GM18861 (cell line): ENCODE data around the gene CPD.
A peak's percentile ranks its signal among the peaks of the same experiment; 100 is the strongest.
"Not testable (repeated sequence)": the region's sequence is repeated elsewhere in the genome, so short reads cannot be mapped to it uniquely, and the experiment has no call there.

Source experiments
- ATAC-seq: cut with Tn5 transposase; IDR thresholded peaks from one replicate; pipeline ENCODE4 v1.9.1; 2021; ENCODE audit not compliant: unreplicated experiment

Gene CPD

DNA sequence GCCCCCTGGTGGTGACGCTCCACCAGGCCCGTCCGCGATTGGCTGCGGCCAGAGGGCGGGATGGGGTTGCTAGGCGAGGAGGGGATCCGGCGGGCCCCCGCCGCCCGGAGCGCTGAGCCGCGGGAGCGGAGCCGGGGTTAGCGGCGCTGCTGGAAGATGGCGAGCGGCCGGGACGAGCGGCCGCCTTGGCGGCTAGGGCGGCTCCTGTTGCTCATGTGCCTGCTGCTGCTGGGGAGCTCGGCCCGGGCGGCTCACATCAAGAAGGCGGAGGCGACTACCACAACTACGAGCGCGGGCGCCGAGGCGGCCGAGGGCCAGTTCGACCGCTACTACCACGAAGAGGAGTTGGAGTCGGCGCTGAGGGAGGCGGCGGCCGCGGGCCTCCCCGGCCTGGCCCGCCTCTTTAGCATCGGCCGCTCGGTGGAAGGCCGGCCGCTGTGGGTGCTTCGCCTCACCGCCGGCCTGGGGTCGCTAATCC lies at the start of gene CPD:
Gene CPD (plus strand): TSS at position 103 of the 478 bp plus-strand sequence. CDS start 54 bp downstream, at position 157.
- ATAC-seq: peak; percentile 65

DNA sequence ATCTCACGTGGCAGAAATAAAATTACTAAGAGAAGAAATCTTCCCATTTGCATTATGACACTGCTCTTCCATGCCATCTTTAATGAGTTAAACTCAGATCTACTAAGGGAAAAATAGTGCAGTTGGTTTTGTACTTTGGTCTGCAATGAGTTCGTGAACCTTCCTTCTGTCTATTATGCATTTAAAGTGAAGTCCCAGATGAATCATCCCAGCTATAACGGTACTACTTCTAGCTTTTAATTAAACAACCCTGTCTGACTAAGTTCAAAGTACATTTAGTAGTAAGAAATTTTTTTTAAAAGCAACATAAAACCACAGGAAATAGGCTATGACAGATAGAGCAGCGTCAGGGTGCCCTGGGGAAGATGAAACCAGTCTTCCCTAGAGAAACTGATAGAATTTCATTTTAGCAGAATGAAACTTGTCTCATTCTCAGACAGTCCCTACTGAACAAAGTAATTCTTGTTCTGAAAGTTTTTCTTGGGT lies 46.6 kb upstream of the CPD start:
- ATAC-seq: peak; percentile 79

DNA sequence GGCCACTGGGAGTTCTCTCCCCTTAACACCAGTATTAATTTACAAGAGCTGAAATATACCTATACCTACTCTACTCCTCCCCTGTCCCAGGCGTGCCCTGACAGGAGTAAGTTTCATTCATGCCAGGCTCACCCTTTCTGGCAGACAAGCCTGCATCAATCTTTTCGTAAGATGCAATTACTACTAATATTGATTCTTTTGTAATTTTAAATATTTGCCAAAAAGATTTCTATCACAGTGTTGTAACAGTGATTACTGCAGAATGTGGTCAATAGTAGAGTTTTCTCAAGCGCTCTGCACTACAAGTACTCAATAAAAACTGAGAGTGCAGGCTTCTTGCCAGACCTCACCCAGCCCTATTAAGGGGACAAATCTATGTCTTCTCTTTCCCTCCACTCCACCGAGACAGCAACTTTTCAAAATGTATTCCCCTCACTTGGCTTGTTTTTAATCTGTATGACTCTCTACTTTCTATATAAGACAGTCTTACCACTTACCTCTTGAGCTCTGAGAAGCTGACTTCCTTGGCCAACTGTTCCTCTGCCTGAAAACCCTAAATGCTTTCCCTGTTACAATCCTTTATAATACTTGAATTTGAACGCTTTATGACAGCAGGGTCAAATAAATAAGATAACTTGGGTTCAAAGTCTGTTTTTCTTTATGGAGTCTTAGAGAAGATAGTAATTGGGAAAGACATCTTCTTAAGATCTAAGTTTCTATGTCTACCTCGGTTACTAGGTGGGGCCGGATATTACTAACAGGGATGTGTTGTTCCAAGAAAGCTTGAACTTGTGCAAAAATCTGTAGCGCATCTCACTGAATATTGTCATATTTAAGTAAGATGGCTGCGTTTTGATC lies 45.0 kb upstream of the CPD start, which contains the start of gene TMIGD1:
Gene TMIGD1 (minus strand): TSS at position 555 of the 858 bp plus-strand sequence. CDS start 1,924 bp downstream, outside the sequence.
- no peak for ATAC-seq

DNA sequence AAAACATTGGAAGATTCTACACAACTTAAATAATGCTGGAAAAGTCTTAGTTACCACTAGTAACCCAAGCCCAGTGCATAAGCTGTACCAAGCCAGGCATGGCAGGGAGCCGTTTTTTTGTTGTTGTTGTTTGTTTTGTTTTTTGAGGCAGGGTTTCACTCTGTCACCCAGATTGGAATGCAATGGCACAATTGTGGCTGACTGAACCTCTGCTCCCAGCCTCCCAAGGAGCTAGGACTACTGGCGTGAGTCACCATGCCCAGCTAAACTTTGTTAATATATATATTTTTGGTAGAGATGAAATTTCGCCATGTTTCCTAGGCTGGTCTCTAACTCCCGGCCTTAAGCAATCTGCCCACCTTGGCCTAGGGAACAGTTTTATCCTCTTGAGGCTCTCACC lies 44.3 kb upstream of the CPD start:
- ATAC-seq: no peak

DNA sequence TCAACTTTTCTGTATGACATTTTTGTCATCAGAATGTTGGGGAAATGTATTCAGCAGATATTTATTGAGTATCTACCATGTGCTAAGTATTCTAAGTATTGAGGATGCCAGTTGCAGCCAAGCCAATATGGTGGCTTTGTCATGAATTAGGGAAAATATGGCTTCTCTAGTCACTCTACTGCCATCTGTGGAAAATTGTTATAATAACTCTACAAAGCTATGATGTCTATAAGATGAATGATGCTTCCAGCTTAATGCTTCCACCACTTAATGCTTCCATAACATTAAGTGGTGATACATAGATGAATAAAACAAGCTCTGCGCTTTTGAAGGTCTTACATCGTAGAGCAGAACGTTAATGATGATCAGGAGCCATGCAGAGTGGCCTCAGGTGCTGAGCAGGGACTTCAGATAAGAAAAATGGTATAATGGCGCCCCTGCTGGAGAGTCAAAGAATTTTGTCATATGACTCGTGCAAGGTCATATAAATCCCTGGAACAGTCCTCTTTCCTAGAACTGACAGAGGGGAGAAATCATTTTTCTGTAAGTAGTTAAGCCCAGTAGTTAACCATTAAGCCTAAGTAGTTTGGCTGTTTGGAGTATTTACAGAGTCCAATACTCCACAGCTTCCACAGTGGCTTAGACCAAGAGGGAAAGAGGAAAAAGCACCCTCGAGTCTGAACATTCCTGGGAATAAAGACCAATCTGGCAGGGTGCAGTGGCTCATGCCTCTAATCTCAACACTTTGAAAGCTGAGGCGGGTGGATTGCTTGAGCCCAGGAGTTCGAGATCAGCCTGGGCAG lies 42.2 kb upstream of the CPD start:
- no peak for ATAC-seq

DNA sequence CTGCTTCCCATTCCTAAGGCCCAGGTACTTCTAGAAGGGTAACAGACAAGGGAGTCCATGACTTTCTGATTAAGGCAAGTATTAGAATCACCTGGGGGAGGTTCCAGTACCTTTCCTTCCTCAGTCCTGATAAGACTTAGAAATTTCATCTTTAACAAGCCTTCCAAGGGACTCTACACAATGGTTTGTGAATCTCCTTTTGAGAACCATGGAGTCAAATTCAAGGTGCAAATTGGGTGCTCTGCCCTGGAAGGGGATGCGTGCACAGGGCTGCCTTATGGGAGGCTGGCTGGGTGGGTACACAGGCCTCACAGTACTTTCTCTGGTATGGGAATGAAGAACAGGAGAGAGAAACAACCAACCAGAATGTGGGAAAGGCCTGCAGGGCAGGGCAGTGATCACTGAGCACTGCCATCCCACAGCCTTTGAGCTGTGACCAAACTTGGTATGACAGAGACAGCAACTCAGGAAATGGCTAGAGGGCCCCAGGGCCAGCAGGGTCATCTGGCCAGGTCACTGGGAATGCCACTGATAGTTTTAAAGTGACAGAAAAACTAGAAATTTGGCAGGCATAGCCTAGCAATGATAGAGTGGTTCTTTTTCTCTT lies 41.2 kb upstream of the CPD start:
- no peak for ATAC-seq

DNA sequence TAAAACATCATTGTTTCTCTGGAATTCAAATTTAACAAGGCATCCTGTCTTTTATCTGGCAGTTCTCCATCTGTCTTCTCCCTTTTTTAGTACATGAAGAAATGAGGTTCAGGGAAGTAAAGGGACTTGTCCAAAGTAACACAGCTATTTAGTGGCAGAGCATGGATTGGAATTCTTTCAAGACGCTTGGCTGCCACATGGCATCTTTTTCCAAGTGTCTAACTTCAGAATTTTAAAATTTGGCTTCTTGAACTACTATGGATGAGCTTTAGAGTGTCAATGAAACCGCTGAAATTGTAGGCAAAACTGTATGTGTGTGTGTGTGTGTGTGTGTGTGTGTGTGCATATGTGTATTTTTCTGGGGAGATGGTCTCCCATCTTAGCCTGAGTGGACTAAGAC lies 39.6 kb upstream of the CPD start:
- ATAC-seq: no peak

DNA sequence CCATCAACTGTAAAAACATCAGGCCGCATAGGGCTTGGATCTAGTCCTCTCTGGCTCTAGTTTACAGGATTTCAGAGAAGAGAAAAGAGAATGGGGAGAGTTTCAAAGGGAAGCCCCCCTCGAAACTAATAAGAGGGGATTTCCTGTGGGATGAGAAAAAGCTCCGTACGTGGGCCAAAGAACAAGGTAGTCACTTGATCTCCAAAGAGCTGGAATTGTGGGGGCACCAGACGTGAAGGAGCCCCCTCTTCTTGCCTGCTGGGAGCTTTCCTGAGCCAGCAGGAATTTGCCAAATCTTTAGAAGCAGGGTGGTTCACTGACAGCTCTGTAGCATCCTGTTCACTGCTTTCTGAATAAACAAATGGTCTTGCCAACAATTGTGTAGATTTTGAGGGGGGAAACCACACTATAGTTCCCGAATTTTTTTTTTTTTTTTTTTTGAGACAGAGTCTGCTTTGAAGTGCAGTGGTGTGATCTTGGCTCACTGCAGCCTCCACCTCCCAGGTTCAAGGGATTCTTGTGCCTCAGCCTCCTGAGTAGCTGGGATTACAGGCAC lies 37.8 kb upstream of the CPD start:
- ATAC-seq: no peak

DNA sequence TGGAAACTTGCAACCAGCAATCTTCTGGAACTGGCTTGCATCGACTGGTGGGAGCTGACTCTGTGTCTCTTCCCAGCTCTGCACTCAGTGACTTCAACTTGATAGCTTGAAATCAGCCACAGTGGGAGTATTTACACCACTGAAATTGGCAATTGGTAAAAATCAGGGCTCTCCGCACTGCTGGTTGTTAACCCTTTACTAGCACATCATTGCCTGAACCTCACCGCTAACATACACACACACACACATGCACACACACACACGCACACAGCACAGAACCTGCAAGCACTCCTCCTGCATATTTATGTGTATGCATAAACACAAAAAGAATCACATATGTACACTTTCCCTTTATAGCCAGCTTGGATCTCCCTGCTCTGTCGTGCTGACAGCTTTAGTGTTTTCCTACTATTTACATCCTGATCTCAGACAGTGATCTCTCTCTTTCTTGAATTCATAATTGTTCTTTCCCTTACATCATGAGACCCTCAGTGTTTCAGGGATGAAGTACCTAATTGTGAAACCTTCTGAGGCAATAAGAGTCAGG lies 37.0 kb upstream of the CPD start:
- no peak for ATAC-seq

DNA sequence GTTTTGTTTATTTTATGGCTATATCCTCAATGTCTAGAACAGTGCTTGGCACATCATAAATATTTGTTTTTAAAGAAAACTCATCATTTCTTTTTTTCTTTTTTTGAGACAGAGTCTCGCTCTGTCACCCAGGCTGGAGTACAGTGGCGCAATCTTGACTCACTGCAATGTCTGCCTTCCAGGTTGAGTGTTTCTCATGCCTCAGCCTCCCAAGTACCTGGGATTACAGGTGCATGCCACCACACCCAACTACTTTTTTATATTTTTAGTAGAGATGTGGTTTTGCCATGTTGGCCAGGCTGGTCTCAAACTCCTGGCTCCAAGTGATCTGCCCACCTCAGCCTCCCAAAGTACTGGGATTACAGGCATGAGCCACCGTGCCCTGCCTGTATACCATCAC lies 35.5 kb upstream of the CPD start:
- not testable (repeated sequence) for ATAC-seq

DNA sequence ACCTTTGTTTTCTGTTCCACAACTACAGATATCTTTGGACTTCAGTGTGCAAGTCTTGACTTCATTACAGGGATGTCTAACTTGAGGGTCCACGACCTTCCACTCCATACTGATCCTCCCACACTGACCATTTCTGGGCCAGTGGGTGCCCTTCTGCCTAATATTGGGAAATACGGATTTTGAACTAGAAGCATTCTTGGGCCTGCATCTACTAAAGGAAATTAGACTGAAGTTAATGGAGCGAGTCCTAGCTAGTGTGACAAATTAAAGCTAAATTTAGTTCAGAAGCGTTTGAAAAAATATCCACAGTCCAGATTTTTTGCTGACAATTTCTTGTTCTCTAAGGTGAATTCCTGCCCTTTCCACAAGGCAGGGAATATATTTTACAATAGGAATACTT lies 34.9 kb upstream of the CPD start:
- ATAC-seq: no peak

DNA sequence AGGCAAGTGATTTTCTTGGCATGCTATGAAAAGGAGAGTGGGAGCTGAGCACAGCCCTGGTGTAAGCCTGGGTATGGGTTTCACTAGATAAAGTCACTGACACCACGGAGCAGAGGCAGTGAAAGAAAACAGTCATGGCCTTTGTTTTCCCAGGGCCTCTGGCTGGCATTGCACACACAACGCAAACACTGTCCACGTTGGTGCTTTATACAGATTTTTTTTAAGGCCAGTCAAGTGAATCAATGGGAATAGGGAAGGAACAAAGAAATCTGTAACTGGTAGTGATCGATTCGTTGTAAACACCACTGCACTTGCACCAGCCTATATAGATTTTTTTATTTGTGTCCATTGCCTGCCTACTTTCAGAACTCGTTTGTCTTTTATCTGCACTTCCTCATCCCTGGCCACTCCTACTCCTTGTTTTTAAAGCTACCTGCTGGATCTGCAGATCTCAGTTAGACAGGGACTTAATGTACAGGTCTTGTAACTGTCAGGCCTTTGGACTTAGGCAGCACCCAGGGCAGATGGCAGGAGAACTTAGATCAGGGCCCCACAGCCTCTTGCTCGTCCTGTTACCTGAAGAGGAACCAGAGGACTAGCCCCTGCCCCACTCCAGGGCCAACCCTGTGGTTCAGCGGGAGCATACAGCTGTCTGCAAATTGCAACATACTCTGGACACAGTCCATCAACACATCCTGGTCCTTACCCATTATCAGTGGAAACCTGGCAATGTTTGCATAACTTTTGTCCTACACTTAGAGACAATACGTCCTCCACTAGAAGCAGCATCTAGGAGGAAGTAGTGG lies 34.2 kb upstream of the CPD start:
- ATAC-seq: no peak

DNA sequence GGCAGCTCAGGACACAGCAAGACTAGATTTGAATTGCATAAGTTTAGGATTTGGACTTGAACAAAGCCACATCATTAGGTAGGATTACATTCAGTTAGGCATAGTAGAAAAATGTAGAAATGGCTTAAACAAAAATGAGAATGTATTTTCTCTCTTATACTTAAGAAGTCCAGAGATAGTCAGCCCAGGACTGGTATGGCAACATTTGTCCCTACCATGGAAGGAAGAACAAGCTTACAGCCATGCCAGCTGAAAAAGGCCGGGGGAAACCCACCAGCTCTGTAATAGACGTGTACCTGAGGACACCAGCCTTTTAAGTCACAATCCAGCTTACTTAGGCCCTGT lies 33.7 kb upstream of the CPD start:
- ATAC-seq: no peak

DNA sequence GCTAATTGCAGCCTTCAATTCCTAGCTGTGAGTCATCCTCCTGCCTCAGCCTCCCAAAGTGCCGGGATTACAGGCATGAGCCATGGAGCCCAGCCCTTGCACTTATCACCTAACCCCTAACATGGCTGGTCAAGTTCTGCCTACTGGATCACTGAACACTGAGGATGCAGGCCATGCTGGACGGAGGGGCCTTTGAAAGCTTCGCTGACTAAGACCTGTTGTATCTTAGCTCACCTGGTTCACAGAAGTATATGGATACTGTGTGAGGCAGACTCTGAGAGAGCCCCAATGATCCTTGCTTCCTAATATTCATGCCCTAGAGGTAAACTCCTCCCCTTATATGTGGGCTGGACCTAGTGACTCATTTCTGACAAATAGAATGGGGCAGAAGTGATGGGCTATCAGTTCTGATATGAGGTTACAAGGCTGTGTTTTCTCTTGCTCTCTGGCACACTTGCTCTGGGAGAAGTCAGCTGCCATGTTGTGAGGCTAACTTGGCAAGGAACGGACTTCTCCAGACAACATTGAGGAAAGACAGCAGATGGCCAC lies 33.1 kb upstream of the CPD start:
- ATAC-seq: no peak

DNA sequence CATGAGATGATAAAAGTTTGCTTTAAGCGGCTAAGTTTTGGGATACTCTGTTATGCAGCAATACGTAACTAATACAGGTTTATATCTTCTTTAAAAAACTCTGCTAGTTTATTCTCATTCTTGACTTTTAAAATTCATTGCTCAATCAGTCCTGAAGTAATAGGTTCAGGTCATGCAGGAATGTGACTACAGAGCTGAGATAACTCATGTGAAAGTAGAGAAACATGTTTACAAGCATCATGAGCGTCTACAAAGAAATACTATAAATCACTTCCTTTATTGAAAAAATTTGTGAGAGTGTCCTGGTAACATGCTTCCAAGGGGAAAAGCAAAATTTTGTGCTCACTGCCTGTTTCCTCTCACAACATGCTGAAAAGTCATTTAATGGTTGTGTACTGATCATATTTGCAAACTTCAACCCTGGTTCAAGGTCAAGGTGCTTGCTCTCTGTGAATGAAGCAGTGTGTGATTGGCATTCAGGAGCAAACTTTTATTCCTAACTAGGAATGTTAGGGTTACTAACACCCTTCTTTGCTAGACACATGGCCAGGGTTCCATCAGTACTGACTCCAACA lies 32.4 kb upstream of the CPD start:
- ATAC-seq: no peak

DNA sequence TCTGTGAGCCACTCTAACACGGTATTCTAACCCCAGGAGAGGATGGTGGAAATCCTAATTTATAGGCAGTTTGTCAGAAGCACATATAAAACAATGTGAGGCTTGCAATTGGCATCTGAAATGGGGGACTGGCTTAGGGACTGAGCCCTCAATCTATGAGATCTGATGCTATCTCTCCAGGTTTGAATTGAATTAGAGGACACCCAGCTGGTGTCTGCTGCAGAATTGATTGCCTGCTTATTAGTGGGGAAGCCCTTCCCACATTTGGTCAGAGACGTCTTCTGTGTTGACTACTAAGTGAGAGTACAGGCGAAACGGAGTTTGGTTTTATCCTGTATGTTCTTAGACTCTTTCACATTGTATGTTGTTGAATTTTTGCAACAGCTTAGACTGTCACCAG lies 31.2 kb upstream of the CPD start:
- ATAC-seq: no peak

DNA sequence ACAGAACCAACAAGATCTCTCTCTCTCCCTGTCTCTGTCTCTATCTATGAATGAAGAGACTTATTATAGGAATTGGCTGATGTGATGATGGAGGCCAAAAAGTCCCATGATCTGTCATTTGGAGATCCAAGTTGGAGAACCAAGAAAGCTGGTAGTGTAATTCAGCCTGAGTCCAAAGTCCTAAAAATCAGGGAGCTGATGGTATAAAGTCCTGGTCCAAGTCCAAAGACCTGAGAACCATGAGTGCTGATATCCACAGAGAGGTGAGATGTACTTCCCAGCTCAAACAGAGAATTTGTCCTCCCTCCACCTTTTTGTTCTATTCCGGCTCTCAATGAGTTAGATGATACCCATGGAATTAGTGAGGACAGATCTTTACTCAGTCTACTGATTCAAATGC lies 29.5 kb upstream of the CPD start:
- ATAC-seq: no peak

DNA sequence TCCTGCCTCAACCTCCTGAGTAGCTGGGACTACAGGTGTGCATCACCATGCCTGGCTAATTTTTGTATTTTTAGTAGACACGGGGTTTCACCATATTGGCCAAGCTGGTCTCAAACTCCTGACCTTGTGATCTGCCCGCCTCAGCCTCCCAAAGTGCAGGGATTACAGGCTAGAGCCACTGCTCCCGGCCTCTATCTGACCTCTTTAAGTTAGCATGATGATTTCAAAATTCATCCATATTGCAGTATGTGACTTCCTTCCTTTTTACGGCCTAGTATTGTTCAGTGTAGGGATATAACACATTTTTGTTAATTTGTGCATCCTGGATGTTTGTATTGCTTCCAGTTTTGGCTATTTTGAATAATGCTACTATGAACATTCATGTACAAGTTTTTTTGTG lies 27.5 kb upstream of the CPD start:
- ATAC-seq: not testable (repeated sequence)

DNA sequence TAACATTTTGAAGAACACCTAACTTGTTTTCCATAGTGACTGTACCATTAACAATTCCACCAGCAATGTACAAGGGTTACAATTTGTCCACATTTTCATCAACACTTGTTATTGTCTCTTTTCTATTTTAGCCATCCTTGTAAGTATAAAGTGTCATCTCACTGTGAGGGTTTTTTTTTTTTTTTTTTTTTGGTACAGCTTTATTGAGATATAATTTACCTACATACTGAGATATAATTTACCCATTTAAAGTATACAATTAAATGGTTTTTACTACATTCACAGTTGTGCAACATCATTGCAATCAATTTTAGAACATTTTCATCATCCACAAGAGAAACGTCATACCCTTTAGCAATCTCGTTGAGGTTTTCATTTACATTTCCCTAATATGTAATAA lies 27.0 kb upstream of the CPD start:
- no peak for ATAC-seq
